HepG2 (cell line): ENCODE results near the gene SEMA4B. TPM values are rescaled to one million over a fixed set of nuclear protein-coding genes. Genes with fewer than 3 reads are reported as not detected.
A peak's percentile ranks its signal among the peaks of the same experiment; 100 is the strongest.

Source experiments
- ETV6 ChIP-seq: sonication (generic); formaldehyde crosslinking; conservative IDR thresholded peaks from 2 replicates; pipeline ENCODE4 v1.4.0; 2020; ENCODE audit warnings: missing genetic modification reagents
- IRX3 ChIP-seq: sonication (generic); formaldehyde crosslinking; IDR thresholded peaks from 2 replicates; pipeline ENCODE4 v1.8.1; 2023; ENCODE audit warnings: mild to moderate bottlenecking, low read depth, missing genetic modification reagents, borderline replicate concordance
- MEIS2 ChIP-seq: sonication (generic); formaldehyde crosslinking; IDR thresholded peaks from 2 replicates; pipeline ENCODE4 v1.9.0; 2021; ENCODE audit warnings: mild to moderate bottlenecking, missing genetic modification reagents
- NKX3-1 ChIP-seq: sonication (generic); formaldehyde crosslinking; IDR thresholded peaks from 2 replicates; pipeline ENCODE4 v1.5.0; 2020; ENCODE audit warnings: missing genetic modification reagents
- PHB2 ChIP-seq: fragments of 450-650 bp; IDR thresholded peaks from 2 replicates; pipeline ENCODE4 v1.6.1; 2018; ENCODE audit not compliant: partially characterized antibody
- PRPF4 ChIP-seq: fragments of 200-400 bp; formaldehyde crosslinking; IDR thresholded peaks from 2 replicates; pipeline ENCODE4 v1.6.1; 2016; ENCODE audit warnings: low read length, low read depth; ENCODE audit not compliant: poor library complexity, severe bottlenecking
- PTBP1 ChIP-seq: fragments of 200-400 bp; formaldehyde crosslinking; IDR thresholded peaks from 2 replicates; pipeline ENCODE4 v1.6.1; 2018; ENCODE audit warnings: low read length, low read depth; ENCODE audit not compliant: poor library complexity, severe bottlenecking
- SETDB1 ChIP-seq: sonication (generic); formaldehyde crosslinking; IDR thresholded peaks from 2 replicates; pipeline ENCODE4 v1.5.1; 2020; ENCODE audit warnings: missing genetic modification reagents, mild to moderate bottlenecking, borderline replicate concordance
- SKI ChIP-seq: fragments of 450-650 bp; IDR thresholded peaks from one replicate; pipeline ENCODE4 v1.6.1; 2018; ENCODE audit warnings: mild to moderate bottlenecking; ENCODE audit not compliant: partially characterized antibody
- SP1 ChIP-seq, 2 experiments: fragments of 450-650 bp in 1 of 2; sonication (generic) in 1 of 2; formaldehyde crosslinking in 1 of 2; IDR thresholded peaks; 2 replicates each; pipeline versions ENCODE4 v1.4.0 to v1.6.1; 2016 to 2020; ENCODE audit warnings: missing genetic modification reagents in 1 of 2
- SRF ChIP-seq: IDR thresholded peaks from 2 replicates; pipeline ENCODE4 v1.6.1; 2011; ENCODE audit warnings: mild to moderate bottlenecking, low read depth, low read length, moderate library complexity
- SRY ChIP-seq: sonication (generic); formaldehyde crosslinking; IDR thresholded peaks from 2 replicates; pipeline ENCODE4 v1.8.0; 2022; ENCODE audit warnings: mild to moderate bottlenecking, missing genetic modification reagents
- TP53 ChIP-seq: sonication (generic); formaldehyde crosslinking; conservative IDR thresholded peaks from 2 replicates; pipeline ENCODE4 v1.4.0; 2020; ENCODE audit warnings: missing genetic modification reagents
- ZFP36 ChIP-seq: fragments of 150-350 bp; IDR thresholded peaks from 2 replicates; pipeline ENCODE4 v1.6.1; 2018; ENCODE audit warnings: borderline replicate concordance, low read length, low read depth; ENCODE audit not compliant: partially characterized antibody
- ZKSCAN8 ChIP-seq: IDR thresholded peaks from 2 replicates; pipeline ENCODE4 v1.6.1; 2016; ENCODE audit warnings: borderline replicate concordance, missing genetic modification reagents, missing compliant biosample characterization
- ZNF451 ChIP-seq: sonication (generic); formaldehyde crosslinking; IDR thresholded peaks from 2 replicates; pipeline ENCODE4 v1.5.0; 2020; ENCODE audit warnings: mild to moderate bottlenecking, missing genetic modification reagents
- ZNF557 ChIP-seq: sonication (generic); formaldehyde crosslinking; IDR thresholded peaks from 2 replicates; pipeline ENCODE4 v1.4.0; 2020; ENCODE audit warnings: missing genetic modification reagents
- ZNF615 ChIP-seq: sonication (generic); formaldehyde crosslinking; IDR thresholded peaks from 2 replicates; pipeline ENCODE4 v1.5.0; 2020; ENCODE audit warnings: mild to moderate bottlenecking, missing genetic modification reagents, borderline replicate concordance
- ZNF724P ChIP-seq: sonication (generic); formaldehyde crosslinking; IDR thresholded peaks from 2 replicates; pipeline ENCODE4 v1.8.0; 2022; ENCODE audit warnings: missing genetic modification reagents, borderline replicate concordance
- ZNF772 ChIP-seq: sonication (generic); formaldehyde crosslinking; IDR thresholded peaks from 2 replicates; pipeline ENCODE4 v1.5.0; 2020; ENCODE audit warnings: mild to moderate bottlenecking, missing genetic modification reagents
- ZSCAN29 ChIP-seq: sonication (generic); formaldehyde crosslinking; conservative IDR thresholded peaks from 2 replicates; pipeline ENCODE4 v1.4.0; 2020; ENCODE audit warnings: mild to moderate bottlenecking, missing genetic modification reagents
- polyA plus RNA-seq, 8 experiments: library from polyadenylated mRNA; depleted of rRNA in 3 of 8; stranded (reverse) in 7 of 8; unstranded in 1 of 8; fragments of >200 nt; fragmentation: Illumina TruSeq in 4 of 8; extraction: Trizol in 4 of 8; gene quantifications; 2 replicates each; pipeline versions ENCODE4 v1.2.1 to v1.2.3, GENCODE V29; 2011 to 2016; ENCODE audit warnings: low read depth in 4 of 8, missing spikeins in 1 of 8, mixed read lengths in 1 of 8; ENCODE audit not compliant: insufficient read depth in 1 of 8
- total RNA-seq, 5 experiments: library from RNA; depleted of rRNA; stranded (reverse); fragments of >200 nt; fragmentation: Illumina TruSeq; extraction: Trizol; gene quantifications; 2 replicates each; pipeline ENCODE4 v1.2.3, GENCODE V29; 2016; ENCODE audit warnings: low read depth in 1 of 5
- TF ChIP-seq, protein P1 (sequence below): sonication (generic); formaldehyde crosslinking; IDR thresholded peaks from 2 replicates; pipeline ENCODE4 v1.5.0; 2020; ENCODE audit warnings: missing genetic modification reagents, mild to moderate bottlenecking, borderline replicate concordance
- TF ChIP-seq, protein P2 (sequence below): sonication (generic); formaldehyde crosslinking; IDR thresholded peaks from 2 replicates; pipeline ENCODE4 v1.5.0; 2020; ENCODE audit warnings: missing genetic modification reagents
- TF ChIP-seq, protein P3 (sequence below): sonication (generic); formaldehyde crosslinking; IDR thresholded peaks from 2 replicates; pipeline ENCODE4 v1.9.0; 2022; ENCODE audit warnings: low read depth, missing genetic modification reagents
- TF ChIP-seq, protein P4 (sequence below): sonication (generic); formaldehyde crosslinking; IDR thresholded peaks from 2 replicates; pipeline ENCODE4 v1.9.0; 2022; ENCODE audit warnings: missing genetic modification reagents, mild to moderate bottlenecking, borderline replicate concordance

Gene SEMA4B
- total and polyA plus RNA-seq, 2 of the 13 experiments (the other 11 are each of a cell fraction or from before 2014, with no cell fraction given), result 2.1 to 17.0 TPM

GRCh38 chr15:90184786-90185704 lies 16.1 kb upstream of the SEMA4B start (continued):
- TF ChIP-seq, protein P1, sequence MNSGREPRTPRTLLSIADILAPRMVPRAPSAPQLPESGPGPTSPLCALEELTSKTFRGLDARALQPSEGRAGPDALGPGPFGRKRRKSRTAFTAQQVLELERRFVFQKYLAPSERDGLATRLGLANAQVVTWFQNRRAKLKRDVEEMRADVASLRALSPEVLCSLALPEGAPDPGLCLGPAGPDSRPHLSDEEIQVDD (CRISPR knock-in tag), result no peak
- TF ChIP-seq NKX3-1 (no peak), PRPF4 (no peak), ETV6 (CRISPR knock-in tag) (no peak), ZNF557 (CRISPR knock-in tag) (no peak), SRY (CRISPR knock-in tag) (0 out of 2 replicates have a peak, but pooled peaks have one; percentile 63), ZFP36 (no peak), ZNF772 (no peak), TP53 (no peak), ZKSCAN8 (no peak), MEIS2 (CRISPR knock-in tag) (peak; percentile 84), ZNF724P (no peak; the same call in 1 of the 2 replicates), ZSCAN29 (peak; percentile 90; the same call in 1 of the 2 replicates), SETDB1 (CRISPR knock-in tag) (no peak), SP1 (IDR thresholded peaks at IDR 0.05) (no peak), SP1 (CRISPR knock-in tag; IDR thresholded peaks at IDR 0.05) (peak; percentile 62; the same call in 1 of the 2 replicates), PTBP1 (no peak), ZNF451 (CRISPR knock-in tag) (no peak), IRX3 (no peak), SRF (no peak), ZNF615 (CRISPR knock-in tag) (no peak), PHB2 (no peak), SKI (no peak)
- TF ChIP-seq, protein P2, sequence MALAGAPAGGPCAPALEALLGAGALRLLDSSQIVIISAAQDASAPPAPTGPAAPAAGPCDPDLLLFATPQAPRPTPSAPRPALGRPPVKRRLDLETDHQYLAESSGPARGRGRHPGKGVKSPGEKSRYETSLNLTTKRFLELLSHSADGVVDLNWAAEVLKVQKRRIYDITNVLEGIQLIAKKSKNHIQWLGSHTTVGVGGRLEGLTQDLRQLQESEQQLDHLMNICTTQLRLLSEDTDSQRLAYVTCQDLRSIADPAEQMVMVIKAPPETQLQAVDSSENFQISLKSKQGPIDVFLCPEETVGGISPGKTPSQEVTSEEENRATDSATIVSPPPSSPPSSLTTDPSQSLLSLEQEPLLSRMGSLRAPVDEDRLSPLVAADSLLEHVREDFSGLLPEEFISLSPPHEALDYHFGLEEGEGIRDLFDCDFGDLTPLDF, result no peak
- TF ChIP-seq, protein P3, sequence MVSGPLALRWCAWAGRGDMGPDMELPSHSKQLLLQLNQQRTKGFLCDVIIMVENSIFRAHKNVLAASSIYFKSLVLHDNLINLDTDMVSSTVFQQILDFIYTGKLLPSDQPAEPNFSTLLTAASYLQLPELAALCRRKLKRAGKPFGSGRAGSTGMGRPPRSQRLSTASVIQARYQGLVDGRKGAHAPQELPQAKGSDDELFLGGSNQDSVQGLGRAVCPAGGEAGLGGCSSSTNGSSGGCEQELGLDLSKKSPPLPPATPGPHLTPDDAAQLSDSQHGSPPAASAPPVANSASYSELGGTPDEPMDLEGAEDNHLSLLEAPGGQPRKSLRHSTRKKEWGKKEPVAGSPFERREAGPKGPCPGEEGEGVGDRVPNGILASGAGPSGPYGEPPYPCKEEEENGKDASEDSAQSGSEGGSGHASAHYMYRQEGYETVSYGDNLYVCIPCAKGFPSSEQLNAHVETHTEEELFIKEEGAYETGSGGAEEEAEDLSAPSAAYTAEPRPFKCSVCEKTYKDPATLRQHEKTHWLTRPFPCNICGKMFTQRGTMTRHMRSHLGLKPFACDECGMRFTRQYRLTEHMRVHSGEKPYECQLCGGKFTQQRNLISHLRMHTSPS (CRISPR knock-in tag), result no peak; the same call in 1 of the 2 replicates
- TF ChIP-seq, protein P4, sequence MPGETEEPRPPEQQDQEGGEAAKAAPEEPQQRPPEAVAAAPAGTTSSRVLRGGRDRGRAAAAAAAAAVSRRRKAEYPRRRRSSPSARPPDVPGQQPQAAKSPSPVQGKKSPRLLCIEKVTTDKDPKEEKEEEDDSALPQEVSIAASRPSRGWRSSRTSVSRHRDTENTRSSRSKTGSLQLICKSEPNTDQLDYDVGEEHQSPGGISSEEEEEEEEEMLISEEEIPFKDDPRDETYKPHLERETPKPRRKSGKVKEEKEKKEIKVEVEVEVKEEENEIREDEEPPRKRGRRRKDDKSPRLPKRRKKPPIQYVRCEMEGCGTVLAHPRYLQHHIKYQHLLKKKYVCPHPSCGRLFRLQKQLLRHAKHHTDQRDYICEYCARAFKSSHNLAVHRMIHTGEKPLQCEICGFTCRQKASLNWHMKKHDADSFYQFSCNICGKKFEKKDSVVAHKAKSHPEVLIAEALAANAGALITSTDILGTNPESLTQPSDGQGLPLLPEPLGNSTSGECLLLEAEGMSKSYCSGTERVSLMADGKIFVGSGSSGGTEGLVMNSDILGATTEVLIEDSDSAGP (CRISPR knock-in tag), result no peak; the same call in 1 of the 2 replicates
